ENCODE measurements around the gene DGKI.

Gene DGKI

DNA sequence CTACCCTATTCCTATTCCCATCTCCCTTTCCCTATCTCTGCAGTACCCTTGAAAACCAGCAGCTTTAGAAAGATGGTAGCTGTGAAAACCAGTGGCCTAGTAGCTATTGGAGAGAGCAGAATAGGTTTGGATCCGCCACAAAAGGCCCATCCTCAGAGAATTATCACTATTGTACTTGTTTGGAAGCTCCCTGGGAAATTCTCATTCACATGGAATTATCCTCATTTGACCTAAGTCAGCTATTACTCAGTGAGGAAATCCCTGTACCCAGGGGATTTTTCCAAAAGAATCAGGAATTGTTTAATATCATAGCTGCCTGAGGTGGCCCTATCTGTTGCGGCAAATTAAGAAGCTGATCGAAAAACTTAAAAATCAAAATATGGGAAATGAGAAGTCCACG lies 51.6 kb downstream of the DGKI start:
- in situ Hi-C loops (cut with MboI; ENCODE audit: low sequenced_read_pairs), result no loop called here

DNA sequence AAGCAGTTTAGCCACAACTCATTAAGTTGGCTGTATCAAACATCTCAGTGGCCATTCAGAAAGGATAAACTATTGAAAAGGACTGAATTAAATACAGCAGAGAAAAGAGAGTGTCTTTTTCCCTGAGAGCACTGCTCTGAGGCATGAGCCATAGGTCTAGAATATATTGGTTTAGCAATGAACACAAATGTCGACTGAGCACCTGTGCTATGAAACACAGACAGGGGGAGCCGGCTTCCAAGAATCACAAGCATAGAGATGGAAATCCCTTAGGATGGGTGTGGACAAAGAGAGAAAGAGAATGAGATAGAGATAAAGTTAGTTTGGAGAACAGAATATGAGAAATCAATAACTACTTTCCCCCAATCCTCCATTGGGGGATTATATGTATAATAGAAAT lies 54.8 kb downstream of the DGKI start:
- in situ Hi-C loops (cut with MboI; ENCODE audit: low sequenced_read_pairs), result no loop called here

DNA sequence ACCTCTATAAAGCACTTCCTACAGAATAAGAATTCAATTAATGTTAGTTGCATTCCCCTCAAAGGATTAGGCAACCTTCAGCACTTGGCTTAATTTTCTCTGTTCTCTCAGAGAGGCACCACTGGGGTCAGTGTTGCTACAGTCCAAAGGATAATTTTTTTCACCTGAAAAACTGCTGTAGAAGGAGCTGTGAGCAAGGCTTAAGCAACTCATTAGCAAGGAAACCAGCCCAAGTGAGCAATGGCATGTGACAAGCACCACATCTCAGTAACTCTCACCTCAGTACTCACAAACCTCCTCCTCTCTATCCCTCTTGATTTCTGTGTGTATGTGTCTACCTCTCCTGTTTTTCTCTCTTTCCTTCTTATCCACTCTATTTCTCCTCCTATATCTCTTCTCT lies 55.9 kb downstream of the DGKI start:
- in situ Hi-C loops (cut with MboI; ENCODE audit: low sequenced_read_pairs), result no loop called here

DNA sequence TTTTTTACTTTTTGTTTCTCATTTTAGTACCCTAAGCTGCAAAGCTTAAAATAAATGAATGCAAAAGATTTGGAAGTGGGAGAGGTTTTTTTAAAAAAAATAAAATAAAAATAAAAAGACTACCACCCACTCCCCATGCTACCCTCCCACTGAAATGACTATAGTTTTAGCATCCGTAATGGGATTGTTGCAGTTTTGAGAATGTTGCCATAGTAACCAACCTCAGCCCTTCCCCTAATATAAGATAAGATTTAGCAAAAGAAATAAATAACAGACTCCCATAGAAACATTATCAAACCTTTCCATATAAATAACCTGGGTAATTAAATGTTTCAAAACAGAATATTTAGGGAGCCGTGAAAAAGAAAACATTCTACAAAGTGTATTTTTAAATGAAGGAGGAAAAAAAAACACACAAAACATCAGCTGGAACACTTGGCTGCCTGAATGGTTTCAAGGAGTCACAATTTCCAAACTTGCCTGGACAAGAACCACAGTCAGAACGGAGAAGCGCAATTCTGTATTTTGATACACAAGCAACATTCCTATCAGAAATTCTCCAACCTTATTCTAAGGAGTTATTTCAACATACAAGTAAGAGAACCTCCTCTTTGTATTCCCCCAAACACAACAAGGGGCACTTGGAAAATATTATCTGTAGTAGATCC lies 57.4 kb downstream of the DGKI start:
- in situ Hi-C loops (cut with MboI; ENCODE audit: low sequenced_read_pairs), result no loop called here

DNA sequence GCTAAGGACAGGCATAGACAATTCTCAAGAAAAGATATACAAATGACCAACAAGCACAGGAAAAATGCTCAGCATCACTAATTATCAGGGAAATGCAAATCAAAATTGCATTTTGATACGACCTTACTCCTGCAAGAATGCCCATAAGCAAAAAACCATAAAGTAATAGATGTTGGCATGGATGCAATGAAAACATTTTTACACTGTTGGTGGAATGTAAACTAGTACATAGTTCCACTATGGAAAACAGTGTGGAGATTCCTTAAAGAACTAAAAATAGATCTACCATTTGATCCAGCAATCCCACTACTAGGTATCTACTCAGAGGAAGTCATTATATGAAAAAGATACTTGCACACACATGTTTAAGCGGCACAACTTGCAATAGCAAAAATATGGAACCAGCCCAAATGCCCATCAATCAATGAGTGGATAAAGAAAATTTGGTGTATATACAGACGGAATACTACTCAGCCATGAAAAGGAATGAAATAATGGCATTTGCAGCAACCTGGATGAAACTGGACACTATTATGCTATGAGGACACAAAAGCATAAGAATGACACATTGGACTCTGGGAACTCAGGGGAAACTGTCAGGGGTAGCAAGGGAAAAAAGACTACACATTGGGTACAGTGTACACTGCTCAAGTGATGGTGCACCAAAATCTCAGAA lies 59.3 kb downstream of the DGKI start:
- in situ Hi-C loops (cut with MboI; ENCODE audit: low sequenced_read_pairs), result no loop called here

DNA sequence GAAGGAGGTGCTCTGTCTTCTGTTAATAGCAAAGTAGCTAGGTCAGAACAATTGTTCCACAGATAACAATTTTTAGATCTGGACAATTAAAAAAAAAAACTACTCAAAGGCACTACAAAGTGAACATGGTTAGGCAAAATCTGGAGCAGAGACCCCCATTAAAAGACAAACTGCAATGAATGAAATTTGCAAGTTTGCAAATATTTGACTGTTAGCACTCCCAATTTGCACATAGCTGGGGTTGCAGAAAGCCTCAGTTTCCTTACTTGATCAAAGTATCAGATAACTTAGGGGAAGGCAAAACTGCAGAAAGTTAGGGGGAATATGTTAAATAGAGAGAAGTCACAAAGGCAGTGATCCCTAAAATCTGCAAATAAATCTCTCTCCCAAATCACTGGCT lies 68.3 kb downstream of the DGKI start:
- in situ Hi-C loops (cut with MboI; ENCODE audit: low sequenced_read_pairs), result no loop called here

DNA sequence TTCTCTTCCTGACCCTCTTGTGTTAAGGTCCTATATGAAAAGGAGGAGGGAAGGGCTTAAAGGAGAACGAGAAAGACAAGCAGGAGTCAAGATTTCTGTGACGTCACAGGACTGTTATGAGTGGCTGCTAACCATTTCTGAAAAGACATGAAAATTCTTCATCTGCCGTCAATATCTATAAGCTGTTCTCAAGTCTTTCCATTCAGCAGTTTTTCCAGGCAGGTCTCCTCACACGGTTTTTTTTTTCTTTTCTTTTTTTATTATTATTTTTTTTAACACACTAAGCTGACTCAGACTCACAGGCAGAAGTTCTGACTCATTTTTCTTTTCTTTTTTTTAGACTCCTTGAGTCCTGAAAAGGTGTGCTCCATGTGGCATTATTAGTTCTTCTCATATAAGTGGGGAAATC lies 72.0 kb downstream of the DGKI start:
- in situ Hi-C loops (cut with MboI; ENCODE audit: low sequenced_read_pairs), result no loop called here

DNA sequence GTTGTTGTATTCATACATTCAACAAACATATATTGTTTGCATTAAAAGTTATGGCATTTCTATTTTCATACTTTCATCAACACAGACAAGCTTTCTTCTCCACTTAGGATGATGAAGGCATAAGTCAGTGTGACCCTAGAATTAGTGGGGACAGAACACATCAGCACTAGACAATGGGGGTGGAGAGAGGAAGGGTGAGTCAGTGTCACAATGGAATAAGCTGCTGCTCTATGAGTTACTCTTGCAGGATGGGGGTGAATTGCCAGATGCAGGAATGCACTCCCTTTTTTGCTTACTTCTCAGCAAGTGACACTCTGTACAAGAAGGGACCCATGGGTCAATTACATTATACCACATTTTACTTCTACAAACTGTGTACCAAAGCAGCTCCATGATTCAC lies 74.0 kb downstream of the DGKI start:
- in situ Hi-C loops (cut with MboI; ENCODE audit: low sequenced_read_pairs), result no loop called here

DNA sequence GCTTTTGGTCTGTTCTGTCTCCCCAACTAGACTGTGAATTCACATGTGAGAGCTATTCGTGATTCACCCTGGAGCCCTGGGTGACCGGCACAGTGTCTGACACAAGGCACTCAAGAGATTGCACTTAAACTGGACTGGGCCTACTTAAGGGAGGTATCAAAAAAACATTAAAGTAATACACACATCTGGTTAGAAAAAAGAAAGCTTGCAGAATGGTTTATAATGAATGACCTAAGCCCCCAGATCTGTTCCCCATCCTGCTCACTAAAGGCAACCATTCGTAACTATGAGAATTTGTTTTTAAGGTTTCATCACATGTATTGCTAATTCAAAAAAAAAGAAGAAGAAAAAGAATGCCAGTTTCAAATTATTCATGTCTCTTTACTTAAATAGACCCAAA lies 74.5 kb downstream of the DGKI start:
- in situ Hi-C loops (cut with MboI; ENCODE audit: low sequenced_read_pairs), result no loop called here

DNA sequence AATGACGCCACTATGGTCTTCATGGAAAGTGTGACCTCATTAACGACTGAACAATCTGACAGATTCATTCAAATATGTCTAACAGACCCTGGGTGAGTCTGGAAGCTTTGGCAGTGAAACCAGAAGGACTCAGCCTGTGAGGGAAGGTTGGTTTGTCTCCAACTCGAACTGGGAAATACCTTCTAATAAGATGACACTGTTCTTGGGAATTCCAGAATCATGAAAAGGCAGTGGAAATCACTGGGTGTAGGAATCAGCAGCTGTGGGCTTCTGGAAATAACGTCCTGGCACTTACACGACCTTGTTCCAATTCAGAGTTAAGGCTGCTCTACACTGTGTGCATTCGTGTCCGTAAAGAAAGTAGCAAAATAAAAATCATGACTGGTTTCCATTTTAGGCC lies 75.1 kb downstream of the DGKI start:
- in situ Hi-C loops (cut with MboI; ENCODE audit: low sequenced_read_pairs), result no loop called here

DNA sequence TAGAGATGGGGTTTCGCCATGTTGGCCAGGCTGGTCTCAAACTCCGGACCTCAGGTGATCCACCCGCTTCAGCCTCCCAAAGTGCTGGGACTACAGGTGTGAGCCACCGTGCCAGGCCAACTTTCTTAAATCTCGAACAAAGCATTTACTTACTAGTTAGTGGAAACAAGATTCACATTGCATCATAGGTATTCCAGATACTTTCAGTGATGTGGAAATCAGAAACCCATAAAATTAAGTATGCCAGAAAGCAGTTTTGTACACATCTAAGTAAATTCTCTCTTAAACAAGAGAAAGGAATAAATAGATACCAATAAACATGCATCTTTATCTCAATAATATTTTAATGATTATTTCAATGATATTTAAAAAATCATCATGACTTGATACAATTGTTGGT lies 75.5 kb downstream of the DGKI start:
- in situ Hi-C loops (cut with MboI; ENCODE audit: low sequenced_read_pairs), result no loop called here

DNA sequence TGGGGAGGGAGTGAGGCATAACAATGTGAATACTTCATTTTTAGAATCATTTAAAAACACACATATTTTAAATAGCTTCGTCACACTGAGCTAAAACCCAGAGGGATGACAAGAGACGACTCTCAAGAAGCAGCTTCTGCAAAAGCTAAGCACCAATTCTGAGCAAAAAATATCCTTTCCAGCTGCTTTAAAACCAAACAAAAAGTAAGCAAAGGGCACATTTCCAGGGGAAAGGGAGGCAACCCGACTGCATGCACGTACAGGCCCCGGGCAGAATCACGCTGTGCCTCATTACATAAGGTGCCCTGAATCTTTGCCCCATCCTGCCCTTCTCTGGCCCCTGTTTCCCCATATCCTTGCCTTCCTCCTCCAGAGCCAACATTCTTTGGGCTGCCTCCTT lies 78.4 kb downstream of the DGKI start:
- in situ Hi-C loops (cut with MboI; ENCODE audit: low sequenced_read_pairs), result no loop called here

DNA sequence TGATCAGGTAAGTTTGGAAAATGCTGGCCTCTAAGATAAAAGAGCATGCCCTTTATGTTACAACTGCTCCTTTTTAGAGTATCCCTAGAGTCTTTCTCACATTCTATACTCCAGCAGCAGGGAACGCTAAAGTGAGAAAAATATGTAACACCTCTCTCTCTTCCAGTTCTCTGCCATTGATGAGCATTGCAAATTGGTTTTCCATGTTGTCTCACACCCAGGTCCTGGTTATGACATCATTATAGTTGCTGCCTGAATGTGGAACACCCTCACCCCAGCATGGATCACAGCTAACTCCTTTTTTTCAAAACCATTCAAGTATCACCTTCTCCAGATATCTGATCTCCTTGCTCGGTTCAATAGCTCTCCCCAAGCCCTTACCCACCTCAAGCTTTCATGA lies 84.4 kb downstream of the DGKI start:
- in situ Hi-C loops (cut with MboI; ENCODE audit: low sequenced_read_pairs), result no loop called here

DNA sequence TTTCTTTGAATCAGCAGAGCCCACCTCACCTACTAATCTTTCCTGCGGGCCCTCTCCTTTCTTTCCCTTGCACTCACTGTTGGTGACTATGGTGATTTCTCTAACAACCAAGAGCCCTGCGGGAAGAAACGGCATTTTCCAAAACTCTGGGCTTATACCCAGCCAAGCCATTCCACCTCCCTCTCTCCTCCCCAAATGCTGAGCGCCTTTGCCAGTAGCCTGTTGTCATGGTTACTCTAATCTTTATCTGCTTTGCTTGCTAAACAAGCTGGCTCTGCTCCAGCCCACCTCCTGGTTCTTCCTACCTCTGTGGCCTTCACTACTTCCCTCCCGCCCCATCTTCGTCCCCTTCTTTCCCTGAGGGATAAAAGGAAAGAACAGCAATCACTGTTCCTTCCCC lies 86.7 kb downstream of the DGKI start:
- in situ Hi-C loops (cut with MboI; ENCODE audit: low sequenced_read_pairs), result no loop called here

DNA sequence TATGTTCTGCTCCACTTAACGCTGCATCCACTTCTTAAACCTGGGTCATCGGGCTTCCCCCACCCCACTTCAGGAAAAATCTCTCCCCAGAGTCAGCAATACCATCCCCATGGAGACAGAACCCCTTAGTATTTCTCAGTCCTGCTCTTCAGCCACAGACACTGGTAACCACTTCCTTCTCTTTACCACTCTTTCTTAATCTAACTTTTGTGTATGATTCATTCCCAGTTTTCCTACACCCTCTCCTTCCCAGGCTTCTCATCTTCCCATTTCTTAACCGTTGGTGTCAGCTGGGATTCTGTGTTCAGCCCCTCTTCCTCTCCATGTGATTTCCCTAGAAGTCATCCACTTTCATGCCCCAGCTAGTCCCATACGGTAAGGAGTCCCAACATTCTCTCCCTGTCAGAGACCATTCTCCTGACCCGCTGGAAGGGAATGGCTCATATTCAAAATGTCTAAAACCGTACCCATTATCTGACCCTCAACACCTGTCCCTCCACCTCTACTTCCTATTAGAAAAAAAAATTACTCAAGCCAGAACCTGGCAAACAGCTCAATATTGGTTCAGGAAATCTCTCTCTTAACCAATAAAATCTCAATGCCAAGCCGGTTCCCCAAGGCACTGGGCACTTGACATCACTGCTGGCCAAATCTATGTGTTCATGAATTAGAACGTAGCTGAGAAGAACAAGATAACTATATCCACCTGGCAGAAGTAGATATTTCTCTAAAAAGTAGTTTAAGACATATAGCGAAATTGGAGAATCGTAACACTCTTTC lies 89.4 kb downstream of the DGKI start:
- in situ Hi-C loops (cut with MboI; ENCODE audit: low sequenced_read_pairs), result no loop called here

DNA sequence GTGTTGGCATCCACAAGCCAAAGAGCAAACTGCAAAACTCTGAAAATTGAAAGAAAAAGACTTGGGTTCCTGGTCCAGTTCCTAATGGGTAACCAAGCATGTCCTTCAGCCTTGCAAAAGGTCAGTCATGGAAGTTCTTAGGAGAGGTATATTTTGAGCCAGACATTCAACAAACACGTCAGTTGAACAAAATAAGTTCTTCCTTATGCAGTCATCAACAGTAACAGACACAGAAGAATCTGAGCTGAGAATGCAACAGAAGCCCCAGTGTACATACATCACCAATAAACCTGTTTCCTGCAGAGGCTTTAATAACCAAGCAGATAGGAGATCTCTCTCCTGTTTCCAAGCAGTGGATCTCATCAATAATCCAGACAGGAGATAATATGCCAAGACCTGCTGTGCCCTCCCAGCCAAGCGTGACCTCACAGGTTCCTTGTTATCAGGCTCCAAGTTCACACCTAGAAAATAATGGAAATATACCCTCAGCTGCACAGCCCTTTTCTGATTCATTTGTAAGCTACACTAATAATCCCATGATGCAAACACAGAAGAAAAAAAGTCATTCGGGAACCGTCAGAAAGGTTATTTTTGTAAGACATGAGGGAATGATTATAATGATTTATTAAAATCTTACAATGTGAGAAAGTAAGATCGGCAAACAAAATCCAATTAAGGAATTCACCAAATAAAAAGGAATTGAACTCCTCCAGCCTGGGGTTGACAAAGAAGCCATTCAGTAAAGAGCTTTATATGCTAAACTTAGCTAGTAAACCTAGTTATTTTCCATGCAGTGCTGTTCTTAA lies 90.7 kb downstream of the DGKI start:
- in situ Hi-C loops (cut with MboI; ENCODE audit: low sequenced_read_pairs), result no loop called here

DNA sequence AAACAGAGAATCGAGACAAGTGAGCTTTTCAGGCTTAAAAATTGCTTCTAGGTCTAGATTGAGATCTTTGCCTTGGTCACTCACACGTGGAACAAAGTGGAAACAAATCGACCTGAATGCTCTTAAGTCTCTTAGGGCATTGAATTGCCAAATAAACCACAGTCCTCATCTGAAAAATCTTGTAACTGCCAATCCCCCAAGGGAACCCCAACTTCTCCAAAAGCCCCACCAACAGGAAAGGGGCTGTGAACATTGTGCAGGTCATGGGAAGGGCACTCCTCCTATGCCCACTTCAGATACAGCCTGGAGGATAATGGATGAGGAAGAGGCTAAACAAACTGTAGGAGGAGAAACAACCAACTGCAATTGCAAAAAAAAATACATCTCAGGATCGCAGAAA lies 91.3 kb downstream of the DGKI start:
- in situ Hi-C loops (cut with MboI; ENCODE audit: low sequenced_read_pairs), result no loop called here

DNA sequence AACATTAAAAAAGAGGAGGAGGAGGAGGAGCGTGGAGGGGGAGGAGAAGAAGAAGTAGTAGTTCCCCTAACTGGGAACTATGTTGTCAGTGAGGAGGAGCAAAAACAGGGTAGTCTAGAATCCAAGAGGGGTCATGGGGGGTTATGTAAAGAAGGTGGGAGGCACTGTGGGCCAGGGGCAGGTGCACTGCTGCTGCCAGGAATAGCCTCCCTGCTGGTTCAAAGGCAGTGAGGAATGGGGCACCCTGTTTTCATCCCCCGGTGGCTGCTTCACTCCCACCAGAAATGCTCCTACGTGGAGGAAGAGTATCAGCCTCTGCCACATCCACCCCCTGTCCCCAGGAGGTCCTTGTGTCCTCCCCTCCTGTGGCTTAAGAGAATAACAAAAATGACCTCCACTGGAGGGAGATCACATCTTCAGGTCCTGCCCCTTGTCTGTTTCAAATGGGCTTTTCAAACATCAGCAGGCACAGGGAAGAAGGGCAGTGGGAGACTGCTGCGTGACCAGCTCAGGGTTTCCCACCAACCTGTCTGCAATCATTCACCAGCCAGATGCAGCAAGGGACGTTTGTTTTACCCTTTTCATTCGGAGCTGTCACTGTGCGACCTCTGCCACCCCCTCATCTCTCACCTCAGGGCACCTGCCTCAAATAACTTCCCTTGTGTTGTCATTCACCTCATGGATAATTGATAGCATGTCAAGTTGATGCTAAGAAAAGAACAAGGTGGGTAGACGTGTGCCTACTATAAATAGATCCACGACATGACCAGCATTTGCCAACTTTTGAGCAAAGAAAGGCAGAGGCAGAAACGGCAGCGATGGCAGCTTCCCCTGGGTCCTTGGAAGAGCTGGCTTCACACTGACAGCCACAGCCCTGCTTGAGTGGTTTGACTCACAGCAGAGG lies 92.6 kb downstream of the DGKI start:
- in situ Hi-C loops (cut with MboI; ENCODE audit: low sequenced_read_pairs), result no loop called here

DNA sequence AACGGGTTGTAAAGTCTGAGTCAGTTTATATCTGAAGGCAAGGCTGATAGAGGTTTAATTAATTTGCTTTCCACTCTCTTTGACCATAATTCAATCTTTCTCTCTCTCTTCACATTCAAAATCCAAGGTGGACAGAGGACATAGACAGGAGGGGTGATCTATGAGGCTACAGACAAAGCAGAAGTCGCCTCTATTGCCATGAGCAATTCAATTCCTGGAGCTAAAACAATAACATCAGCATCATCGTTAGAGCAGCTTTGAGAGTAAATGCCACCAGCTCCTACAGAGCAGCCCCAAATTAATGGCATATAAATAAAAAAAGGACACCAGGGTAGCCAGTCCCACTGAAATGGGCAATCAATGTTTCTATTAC lies 93.2 kb downstream of the DGKI start:
- in situ Hi-C loops (cut with MboI; ENCODE audit: low sequenced_read_pairs), result no loop called here

DNA sequence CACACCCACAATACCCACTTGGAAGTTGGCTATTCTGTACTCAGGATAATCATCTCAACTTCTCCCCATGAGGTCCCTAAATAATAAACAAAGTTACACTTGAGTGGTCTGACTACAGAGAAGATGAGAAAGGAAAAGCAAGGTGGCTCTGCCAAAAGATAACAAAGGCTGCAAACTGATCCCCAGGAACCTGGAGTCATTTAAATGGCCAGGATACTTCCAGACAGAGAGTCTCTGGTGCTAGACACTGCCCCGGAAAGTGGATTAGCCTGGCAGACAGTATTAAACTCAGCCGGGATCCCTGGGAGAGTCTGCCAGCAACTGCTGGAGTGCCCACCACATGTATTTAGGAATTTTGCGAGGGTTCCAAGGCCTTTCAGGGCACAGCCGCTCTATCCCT lies 93.7 kb downstream of the DGKI start:
- in situ Hi-C loops (cut with MboI; ENCODE audit: low sequenced_read_pairs), result no loop called here

Measured in HL-60/S4 treated with phorbol 12-myristate 13-acetate at 8.2 ng/mL for 4 days and 3 days (cell line).